Umbilical cord (tissue), 2 donors: Measurements from ENCODE around the gene THBS1. TPM values are rescaled to one million over a fixed set of nuclear protein-coding genes. Genes with fewer than 3 reads are reported as not detected.
A peak's percentile ranks its signal among the peaks of the same experiment; 100 is the strongest.

Experiments
- DNase-seq: peaks from one replicate; pipeline ENCODE4 v3.0.0-alpha.2; 2015; ENCODE audit warnings: low spot score
- total RNA-seq: library from RNA; depleted of rRNA; stranded (reverse); fragments of >200 nt; gene quantifications from one replicate; pipeline ENCODE4 v1.2.3, GENCODE V29; 2014; ENCODE audit warnings: low replicate concordance; ENCODE audit not compliant: insufficient read depth

The THBS1 gene
- total RNA-seq, 1 donor from 2014 or later, result 1,162 TPM

DNA sequence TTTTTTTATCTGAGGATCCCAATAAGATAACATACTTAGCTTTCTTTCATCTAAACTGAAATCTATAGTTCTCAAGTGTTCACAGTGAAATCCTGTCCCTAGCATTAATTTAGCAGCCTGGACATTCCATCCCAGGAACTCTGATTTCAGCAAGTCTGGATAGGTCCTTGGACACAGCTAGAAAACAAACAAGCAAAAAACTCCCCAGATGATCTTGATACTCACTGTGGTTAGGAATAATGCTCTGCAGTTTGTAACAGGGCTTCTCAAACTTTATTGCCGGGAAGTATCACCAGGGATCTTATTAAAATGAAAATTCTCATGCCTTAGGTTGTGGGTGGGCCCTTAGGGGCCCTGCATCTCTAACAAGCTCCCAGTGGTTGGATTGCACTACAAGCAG lies 24.3 kb downstream of the THBS1 start:
- DNase-seq, result no peak

DNA sequence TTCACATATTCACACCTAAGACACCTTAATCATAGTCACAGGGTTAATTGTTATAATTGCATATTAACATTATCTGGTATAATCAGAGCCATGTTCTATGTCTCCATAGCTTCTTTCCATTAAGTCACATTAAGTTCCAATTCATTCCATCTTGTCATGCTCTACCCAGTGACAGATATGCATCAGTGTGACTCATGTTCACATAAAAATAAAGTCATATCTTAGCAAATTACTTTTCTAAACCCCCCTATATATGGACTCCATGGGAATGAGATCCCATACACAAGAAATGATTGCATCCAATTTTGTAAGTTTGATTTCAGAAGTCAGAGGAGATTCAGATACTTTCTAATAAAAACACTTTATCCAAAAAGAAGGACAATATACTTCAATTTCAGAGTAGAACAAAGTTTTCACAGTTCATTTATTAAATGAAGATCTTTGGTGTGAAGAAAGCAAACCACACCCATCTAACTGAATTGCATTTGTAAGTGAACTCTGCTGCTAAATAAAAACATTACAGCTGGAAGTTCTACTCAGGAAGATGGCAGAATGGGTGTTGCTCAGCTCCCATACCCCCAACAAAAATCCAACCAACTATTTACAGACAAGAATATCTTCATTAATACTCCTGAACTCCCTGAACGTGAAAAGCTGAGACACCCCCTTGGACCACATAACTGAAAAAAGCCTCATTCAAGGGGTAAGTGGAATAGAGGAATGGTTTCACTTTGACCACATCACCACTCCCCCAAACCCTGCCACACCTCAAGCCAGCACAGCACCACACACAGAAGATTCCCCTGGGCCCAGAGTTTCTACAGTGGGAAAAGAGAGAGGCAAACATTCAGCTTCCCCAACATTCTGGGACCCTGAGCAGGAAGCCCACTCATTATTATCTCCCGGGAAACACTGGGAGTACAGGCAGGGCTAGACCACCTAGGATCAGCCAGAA lies 27.6 kb downstream of the THBS1 start:
- no peak for DNase-seq

DNA sequence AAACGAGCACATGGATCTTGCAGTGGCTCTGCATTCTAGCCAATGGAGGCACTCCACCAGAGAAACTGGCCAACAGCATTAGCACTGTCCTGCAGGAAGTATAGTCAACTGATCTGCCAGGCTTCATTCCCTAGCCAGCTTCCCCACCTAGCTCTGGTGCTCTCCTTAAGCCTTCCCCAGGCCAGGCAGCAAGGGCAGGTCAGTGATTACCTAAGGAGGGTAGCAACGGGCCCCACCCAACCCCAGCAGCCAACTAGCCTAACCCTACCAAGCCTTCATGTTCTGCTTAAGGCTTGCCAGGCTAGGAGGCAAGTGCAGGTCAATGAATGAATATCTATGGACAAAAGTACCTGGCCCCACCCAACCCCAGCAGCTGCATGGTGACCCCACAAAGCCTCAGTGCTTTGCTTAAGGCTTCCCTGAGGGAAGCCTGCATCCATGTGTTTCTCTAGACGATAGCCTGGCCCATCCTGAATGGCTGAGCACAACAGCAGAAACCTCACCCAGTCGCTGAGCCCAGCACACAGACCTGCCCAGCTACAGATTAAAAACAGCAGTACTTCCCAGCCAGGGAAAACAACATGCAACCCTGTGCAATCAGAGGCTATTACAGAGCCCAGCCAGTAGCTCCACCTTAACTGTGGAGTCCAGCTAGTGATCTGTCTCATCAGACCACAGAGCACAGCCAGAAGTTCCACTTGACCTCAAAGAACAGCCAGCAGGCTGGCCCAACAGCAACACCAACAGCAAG lies 28.5 kb downstream of the THBS1 start:
- no peak for DNase-seq

DNA sequence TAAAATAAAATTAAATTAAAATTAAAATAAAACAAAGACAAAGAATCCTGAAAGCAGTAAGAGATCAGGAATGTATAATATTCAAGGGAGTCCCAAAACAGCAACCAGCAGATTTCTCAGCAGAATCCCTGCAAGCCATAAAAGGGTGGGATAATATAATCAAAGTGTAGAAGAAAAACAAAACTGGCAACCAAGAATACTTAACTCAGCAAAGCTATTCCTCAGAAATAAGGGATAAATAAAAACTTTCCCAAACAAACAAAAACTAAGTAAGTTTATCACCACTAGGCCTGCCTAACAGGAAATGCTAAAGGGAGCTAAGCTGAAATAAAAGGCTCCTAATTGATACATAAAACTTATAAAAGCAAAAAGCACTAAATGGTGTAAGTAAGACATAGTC lies 29.8 kb downstream of the THBS1 start:
- no peak for DNase-seq

DNA sequence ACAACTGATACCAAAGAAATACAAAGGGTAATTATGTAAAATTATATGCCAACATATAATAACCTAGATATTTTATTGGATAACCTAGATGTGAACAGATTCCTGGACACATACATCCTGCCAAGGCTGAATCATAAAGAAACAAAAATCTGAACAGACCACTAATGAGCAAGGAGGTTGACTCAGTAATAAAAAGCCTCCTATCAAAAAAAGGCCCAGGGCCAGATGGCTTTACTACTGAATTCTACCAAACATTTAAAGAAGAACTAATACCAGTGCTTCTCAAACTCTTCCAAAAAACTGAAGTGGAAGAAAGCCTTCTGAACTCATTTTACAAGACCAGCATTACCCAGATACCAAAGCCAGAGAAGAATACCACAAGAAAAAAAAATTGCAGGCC lies 32.4 kb downstream of the THBS1 start:
- DNase-seq, result no peak

DNA sequence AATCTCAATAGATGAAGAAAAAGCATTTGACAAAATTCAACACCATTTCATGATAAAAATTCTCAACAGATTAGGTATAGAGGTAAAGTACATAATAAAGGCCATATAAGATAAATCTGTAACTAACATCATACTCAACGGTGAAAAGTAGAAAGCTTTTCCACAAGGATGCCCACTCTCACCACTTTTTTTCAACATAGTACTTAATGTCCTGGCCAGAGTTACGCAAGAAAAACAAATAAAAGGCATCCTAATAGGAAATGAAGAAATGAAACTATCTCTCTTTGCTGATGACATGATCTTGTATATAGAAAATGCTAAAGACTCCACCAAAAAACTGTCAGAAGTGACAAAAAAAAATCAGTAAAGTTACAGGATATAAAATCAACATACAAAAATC lies 33.0 kb downstream of the THBS1 start:
- DNase-seq, result no peak

DNA sequence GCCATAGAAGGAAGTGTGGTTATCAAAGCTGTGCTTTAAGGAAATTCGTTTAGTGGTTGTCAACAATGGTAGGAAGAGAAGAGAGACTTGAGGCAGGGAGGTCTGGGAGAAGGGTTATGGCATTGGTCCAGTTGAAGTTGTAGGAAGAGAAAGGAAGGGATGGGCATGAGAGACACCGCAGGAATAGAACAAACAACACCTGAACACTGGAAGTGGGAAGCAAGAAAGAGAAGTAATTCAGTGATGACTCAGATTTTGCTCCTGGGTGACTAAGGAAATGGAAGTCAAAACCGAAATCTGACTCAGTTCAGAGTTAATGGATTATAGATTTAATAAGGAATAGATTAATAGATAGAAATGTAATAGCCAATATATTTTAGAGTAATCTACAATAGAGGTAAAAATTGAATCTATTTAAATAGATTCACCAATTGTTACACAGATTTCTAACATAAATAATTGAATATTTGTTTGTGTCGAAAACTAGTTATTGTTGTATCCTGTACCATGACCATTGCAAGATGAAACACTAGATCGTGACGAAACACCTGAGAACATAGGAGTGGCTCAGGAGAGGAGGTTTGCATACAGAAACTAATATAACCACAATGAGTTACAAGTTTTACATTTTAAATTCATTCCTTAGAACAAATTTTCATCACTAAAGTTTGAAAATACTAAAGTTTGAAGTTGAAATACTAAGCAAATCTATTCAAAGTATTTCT lies 36.0 kb downstream of the THBS1 start:
- no peak for DNase-seq

DNA sequence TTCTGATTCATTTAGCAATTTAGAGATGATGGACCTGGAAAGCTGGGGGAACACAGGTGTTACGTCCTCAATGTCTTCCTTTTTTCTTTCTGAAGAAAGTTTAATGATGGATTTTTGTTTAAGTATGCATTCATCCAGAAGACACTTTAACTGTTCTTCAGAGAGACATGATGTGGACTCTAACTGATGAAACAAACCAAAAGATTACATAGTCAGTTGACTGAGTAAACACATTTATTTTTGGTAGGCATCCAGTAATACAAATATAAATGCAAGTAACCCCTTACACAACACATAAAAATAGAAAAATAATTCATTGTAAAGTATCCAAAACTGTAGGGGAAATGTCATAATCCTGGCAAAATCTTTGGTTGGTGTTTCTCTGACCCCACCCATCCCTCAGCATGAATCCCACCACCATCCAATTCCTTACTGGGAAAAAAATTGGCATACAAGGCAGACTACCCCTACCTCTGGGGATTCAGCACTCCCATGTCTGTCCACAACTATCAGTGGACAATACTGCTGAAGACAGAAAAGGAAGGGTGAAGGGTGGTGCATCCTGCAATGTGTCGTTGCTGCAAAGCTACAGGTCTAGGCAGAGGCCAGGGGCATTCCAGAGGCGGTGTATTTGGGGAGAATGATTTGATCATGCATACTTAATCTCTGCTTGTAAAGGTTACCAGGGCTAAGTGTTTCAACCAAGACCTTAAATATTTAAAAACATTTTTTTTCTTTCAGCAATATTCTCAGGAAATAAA lies 37.4 kb downstream of the THBS1 start:
- no peak for DNase-seq

DNA sequence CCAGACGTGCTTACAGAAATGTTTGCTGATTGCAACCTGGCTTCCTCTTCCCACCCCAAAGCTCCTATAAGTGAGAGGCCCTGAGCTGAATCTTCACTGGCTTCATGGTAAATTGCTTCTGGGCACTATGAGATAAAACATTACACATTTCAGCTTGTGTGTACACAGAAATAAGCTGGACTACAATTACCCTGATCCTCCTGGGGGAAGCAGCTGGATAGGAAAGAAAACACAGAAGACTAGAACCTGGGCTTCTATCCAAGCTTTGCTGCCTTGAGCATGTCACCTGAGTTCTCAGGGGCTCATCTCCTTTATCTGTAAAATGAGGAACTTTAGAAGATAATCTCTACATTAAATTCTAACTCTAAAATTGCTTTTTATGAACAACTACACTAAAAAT lies 40.3 kb downstream of the THBS1 start:
- DNase-seq, result no peak

DNA sequence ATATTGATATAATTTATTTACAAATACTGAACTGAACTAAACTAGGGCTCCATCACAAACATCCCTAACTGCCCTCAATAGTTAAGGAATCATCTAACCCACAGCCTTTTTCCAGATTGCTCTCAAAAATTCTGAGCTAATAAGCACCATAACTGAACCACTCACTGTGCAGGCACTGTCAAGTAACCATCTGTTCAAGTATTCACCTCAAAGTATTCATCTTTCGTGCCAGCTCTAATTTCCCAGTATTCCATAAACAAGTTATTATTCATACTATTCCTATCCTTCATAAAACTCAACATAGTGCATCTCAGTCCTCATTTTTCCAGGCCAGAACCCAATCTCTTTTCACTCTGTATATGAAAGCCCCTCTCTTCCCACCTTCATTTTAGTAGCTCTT lies 41.1 kb downstream of the THBS1 start:
- DNase-seq, result no peak

DNA sequence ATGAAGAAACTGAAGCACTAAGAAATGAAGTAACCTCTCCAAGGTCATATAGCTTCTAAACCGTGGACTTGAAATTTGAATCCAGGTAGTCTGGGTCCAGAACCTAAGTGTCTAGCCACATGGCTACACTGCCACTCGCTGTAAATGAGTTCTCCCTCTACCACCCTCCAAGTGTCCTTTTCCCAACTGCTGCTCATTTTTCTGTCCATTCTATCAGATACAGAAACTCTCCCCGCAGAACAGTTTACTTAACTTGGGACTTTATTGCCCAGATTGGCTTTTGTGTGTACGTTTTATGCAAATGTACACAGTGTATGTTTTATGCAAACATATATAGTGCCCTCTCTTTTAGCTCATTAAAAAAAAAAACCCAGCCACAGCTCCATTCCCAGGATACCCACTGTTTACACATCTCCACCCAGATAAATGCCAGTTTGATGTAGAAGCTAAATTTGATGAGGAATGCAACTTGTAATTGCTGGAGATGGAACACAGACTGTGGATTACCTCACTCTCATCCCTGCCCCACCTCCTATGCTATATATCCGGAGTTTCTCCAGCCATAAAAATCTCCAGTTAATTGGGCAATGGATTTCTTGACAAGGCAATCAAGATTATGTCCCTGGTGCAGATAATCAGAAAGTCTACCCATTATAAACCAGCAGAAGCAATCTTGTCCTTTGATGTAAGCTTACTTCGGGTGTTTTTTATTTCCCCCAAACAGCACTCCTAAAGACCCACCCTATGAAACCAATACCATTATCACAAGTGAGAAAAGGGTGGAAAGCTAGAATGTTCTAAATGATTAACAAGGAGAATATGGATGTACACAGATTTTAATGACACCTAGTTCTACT lies 42.0 kb downstream of the THBS1 start:
- DNase-seq, result no peak

DNA sequence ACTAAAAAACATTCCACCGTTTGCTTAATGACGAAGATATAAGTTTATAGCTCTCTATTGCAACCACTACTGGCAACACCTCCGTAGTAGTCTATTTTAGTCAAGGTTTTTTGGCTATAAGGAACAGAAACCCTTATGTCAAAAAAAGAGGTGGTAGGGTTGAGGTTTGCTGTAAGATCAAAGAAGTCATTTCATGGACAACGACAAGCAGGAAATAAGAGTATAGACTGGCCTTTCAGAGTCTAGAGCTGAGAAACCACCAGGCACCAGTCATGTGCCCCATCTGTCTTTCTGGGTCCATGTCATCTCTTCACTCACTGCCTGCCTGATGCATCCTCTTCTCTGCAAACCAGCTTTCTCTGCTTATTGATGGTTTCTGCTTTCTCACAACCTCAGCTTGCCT lies 42.7 kb downstream of the THBS1 start:
- DNase-seq, result no peak

DNA sequence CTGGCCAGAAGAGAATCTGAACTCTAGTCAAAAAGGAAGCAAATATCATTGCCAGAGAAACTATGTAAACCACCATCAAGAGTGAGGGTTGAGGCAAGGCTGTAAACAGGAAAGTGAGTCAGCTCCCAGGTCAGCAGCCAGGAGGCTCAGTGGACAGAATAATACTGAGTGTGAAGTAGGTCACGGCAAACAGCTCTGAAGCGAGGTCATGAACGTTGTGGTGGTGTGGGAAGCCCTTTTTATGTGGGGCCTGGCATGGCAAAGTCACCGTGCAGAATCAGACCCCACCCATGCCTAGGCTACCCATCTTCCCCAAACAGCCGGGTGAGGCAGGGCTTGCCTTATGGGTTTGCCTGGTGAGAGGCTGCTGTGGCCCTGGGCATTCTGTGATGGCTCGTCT lies 43.9 kb downstream of the THBS1 start:
- no peak for DNase-seq

DNA sequence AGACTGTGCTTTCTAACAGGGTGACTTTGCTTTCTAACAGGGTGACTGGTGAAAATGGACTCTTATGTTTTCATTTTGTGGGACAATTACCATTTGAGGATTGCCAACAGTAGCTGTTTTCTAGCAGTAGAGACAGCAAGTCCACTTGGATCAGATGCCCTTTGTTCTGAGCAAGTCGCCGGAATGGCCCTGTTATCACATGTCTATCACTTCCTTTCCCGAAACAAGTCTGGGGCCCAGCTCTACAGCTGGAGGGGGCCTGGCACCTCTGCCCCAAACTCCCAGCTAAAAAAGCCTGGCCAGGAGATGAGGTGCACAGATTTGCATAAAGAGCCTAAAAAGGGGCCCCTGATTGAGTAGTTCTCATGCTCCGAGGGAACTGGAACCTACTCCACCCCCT lies 44.6 kb downstream of the THBS1 start:
- no peak for DNase-seq

DNA sequence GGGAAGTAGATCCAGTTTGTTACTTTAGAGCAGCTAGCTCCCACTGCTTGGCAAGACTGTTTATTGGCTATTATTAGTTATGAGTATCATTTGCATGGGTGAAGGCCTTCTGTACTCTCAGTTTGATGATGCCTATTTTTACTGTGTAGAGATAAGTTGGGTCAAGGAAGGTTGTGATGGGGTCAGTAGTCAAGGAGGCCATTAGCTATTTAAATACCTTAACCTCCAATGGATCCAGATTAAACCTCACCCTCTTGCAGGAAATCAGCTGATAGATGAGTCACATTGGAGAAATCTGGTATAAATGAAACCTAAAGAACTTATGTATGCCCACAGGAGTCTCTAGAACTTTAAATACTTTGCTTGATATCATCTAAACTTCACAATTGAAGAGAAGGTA lies 45.0 kb downstream of the THBS1 start:
- DNase-seq, result no peak

DNA sequence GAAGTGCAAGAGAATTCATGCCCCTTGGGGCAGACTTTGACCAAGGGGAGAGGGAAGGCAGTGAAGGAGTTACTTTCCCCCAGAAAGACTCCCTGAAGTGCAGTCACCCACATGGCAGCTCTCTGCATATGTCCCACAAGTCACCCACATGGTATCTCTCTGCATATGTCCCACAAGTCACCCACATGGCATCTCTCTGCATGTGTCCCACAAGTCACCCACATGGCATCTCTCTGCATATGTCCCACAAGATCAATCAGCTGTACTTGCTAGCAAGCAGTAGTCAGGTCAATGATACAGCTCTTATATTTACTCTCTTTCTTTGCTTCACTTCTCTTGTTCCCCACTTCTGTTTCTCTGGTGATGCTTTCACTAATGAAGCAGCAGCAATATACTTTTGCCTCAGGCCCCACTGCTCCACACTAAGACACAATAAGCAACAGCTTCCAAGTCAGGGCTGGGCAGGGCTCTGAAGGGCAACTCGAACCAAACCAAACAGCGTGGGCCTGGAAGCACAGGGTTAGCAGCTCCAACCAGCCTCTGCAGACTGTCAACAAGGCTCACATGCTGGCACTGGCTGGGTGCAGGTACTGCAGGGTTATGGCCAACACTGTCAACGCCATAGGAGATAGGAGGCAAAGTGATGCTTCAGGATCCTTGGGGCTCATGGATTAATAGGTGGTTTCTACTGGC lies 46.7 kb downstream of the THBS1 start:
- DNase-seq, result no peak

DNA sequence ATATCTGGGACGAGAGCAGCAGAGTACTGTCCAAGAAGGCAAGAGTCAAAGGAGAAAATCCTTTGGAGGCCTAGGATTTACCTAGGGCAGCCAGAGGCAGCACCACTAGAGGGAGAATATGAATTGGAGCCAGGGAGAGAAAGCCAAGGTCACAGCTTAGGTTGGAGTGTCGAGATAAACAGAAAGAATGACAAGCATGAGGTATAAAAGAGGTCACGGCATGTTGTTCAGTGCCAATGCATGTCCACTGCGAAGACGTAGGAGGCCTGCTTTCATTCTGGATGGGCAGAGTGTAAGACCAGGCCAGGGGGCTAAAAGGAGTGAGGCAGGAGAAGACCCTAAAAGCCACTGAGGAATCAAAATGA lies 47.2 kb downstream of the THBS1 start:
- DNase-seq, result no peak

DNA sequence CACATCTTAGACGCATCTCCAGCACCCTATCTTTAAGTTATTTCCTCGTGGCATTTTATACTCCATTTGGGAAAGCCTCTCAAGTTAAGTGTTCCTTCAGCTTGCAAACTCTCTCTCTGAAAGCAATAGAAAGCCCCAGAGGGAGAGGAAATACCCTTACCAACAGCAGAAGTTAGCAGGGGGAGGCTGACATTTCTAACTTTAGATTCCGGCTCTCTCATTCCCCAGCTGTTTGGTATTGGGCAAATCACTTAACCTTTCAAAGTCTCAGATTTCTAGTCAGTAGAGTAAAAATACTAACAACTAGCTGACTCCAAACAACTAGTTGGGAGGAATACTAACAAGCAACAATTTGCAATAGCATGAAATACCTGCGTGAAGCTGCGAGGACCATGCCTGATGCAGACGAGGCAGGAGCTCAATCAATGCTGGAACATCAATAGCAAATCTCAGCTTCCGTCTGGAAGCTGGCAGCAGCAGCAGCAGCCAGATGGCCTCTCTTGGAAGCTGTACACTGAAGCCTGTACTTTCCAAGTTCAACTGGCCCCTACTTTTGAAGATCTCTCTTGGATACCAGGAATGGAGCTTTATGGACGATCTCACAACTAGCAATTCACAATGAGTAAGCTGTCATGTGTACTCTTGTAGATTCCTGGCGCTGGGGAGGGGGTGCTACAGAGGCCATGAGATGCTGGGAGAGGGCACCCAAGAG lies 47.8 kb downstream of the THBS1 start:
- DNase-seq, result peak; percentile 55

DNA sequence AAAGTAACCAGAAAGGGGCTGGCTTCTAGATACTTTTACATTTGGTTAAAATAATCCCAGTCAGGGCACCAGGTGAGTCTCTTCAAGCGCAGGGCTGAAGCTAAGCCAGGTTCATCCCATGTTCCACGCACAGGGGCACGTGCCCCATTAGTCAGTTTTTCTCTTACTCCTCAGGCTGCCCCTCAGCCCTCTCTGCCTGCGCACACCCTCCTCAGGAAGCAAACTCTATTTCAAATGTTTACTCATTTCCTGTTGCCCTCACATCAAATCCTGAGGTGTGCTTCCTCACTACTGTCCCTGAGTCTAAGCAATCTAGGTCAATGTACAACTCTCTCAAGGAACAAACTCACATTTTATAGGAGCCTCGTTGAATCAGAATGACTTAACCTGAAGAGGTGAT lies 48.5 kb downstream of the THBS1 start:
- DNase-seq, result no peak
